ENCODE results near the gene G0S2.

G0S2 gene

DNA sequence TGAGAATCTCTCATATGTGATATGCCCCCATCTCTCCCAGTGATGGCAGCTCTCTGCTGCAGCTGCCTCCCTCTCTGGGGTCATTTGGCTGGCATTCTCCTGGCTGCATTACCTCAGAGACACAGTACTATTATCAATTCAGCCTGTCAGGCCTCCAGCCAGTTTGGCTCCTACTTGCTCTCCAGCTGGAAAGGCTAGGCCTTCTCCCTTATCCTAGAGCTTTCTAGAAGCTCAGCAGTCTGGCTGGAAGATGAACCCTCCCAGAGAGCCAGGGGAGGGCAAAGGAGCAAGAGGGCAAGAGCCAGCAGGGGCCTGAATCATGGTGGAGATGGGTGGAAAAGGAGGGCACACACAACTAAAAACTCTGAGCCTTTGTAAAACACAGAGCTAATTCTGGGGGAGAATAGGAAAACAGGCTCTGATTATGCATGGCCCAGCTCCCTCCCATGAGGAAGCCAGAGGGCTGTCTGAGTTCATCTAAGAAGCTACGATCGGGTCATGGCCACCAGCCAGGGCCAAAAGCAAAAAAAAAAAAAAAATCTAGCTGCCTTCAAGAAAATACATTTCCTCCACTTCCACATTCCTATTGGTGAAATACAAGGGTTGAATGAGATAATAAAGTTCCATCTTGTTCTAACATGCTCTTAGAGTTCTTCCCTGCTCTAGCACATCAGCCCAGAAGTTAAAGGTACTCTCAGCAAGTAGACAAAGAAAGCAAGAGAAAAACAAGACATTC is 31.8 kb upstream of the G0S2 start:
- Histone ChIP-seq H2BK120ac (ENCODE audit: low read depth, low read length) (peak overlapping the region; percentile 9), H4K8ac (ENCODE audit: low read length) (peak overlapping the region; percentile 60), H3K27ac (ENCODE audit: low read length, poor library complexity, severe bottlenecking) (no peak overlapping the region), H3K4ac (ENCODE audit: low read depth in 1 of 2, low read length in 2 of 2) (peak overlapping the region; percentile 15 to 94), H3K4me3 (ENCODE audit: insufficient read depth in 1 of 2, low read depth in 1 of 2, low read length in 2 of 2) (no peak overlapping the region), H2AFZ (ENCODE audit: low read depth, low read length) (no peak overlapping the region), H3K27me3 (ENCODE audit: control insufficient read depth in 1 of 2, insufficient read depth in 1 of 2, low read length in 2 of 2) (no peaks in the 10 kb centered on the region), H3K14ac (ENCODE audit: low read length in 2 of 2) (no peak overlapping the region), H2BK15ac (ENCODE audit: low read depth, poor library complexity, severe bottlenecking) (no peak overlapping the region), H3K9ac (ENCODE audit: low read length) (peak overlapping the region; percentile 10), H2BK12ac (ENCODE audit: low read length in 2 of 2) (peak overlapping the region; percentile 61 to 76), H3K36me3 (ENCODE audit: control insufficient read depth in 1 of 2, insufficient read depth in 2 of 2, low read depth in 1 of 2, low read length in 2 of 2) (no peaks in the 10 kb centered on the region), H3K23ac (ENCODE audit: low read length in 2 of 2) (no peak overlapping the region), H2BK5ac (ENCODE audit: low read depth, low read length, poor library complexity, severe bottlenecking) (no peak overlapping the region), H3K18ac (ENCODE audit: low read depth in 1 of 2, low read length in 2 of 2) (peak overlapping the region; percentile 19 to 91), H4K91ac (ENCODE audit: low read length) (no peak overlapping the region), H3K4me1 (ENCODE audit: control insufficient read depth, insufficient read depth, low read depth, low read length) (peaks cover 21% of the 10 kb centered on the region), H3K79me1 (replicated peaks; ENCODE audit: low read length, poor library complexity, severe bottlenecking) (peaks cover 4% of the 10 kb centered on the region), H3K4me2 (ENCODE audit: low read length, poor library complexity, severe bottlenecking) (no peak overlapping the region), H2AK5ac (ENCODE audit: low read length, severe bottlenecking) (no peak overlapping the region), H3K9me3 (ENCODE audit: control insufficient read depth, low read length) (no peaks in the 10 kb centered on the region)
- WGBS, result no CpG with 5 or more reads among the region's 2 CpGs
- no peak for DNase-seq

DNA sequence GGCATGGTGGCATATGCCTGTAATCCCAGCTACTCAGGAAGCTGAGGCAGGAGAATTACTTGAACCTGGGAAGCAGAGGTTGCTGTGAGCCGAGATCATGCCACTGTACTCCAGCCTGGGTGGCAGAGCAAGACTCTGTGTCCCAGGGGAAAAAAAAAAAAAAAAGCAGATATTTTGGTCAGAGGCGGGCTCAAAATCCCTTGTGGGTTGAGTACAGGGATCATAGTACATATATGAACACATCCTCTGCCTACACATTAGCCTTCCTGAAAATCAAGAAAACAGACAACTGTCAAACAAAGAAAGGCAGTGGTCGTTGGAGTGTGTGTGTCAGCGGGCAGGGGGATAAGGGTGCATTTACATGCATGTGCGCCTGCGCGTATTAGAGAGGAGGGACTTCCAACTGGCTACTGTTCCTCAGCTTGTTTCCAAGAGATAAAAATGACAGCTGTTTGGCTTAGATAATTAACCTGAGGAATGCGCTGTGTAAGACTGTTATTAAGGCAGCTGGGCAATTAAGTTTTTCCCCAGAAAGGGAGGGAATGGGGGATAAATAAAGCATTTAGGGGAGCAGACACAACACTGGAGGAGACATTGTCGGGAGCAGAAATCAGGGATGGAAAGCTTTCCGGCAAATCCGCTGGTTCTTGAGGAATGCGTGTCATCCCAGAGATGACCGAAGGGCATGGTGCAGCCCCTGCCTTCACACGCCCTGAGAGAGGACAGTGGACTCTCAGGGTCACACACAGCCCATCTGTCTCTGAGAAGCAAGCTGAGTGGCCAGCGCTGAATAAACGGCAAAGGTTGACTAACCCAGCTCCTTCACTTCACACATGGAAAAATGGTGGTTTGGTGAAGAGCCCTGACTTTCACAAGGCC is 29.4 kb upstream of the G0S2 start:
- H3K79me1 ChIP-seq (replicated peaks; ENCODE audit: low read length, poor library complexity, severe bottlenecking), result peaks cover 4% of the 10 kb centered on the region
- no peaks in the 10 kb centered on the region for H3K9me3 ChIP-seq (ENCODE audit: control insufficient read depth, low read length)
- peak overlapping the region; percentile 45 for H4K8ac ChIP-seq (ENCODE audit: low read length)
- H3K4me1 ChIP-seq (ENCODE audit: control insufficient read depth, insufficient read depth, low read depth, low read length), result peaks cover 35% of the 10 kb centered on the region
- peak overlapping the region; percentile 41 to 96 for H2BK12ac ChIP-seq (ENCODE audit: low read length in 2 of 2)
- peak overlapping the region; percentile 22 for H4K91ac ChIP-seq (ENCODE audit: low read length)
- H2AFZ ChIP-seq (ENCODE audit: low read depth, low read length), result no peak overlapping the region
- no peak overlapping the region for H3K23ac ChIP-seq (ENCODE audit: low read length in 2 of 2)
- no peaks in the 10 kb centered on the region for H3K27me3 ChIP-seq (ENCODE audit: control insufficient read depth in 1 of 2, insufficient read depth in 1 of 2, low read length in 2 of 2)
- H2BK5ac ChIP-seq (ENCODE audit: low read depth, low read length, poor library complexity, severe bottlenecking), result no peak overlapping the region
- no peak overlapping the region for H3K4me2 ChIP-seq (ENCODE audit: low read length, poor library complexity, severe bottlenecking)
- no peak overlapping the region for H3K27ac ChIP-seq (ENCODE audit: low read length, poor library complexity, severe bottlenecking)
- H3K4ac ChIP-seq (ENCODE audit: low read depth in 1 of 2, low read length in 2 of 2), result peak overlapping the region; percentile 52 to 73
- peak overlapping the region; percentile 40 to 77 for H3K18ac ChIP-seq (ENCODE audit: low read depth in 1 of 2, low read length in 2 of 2)
- H3K36me3 ChIP-seq (ENCODE audit: control insufficient read depth in 1 of 2, insufficient read depth in 2 of 2, low read depth in 1 of 2, low read length in 2 of 2), result no peaks in the 10 kb centered on the region
- peak overlapping the region in 1 of 2 experiments; percentile 76 for H3K14ac ChIP-seq (ENCODE audit: low read length in 2 of 2)
- H2BK15ac ChIP-seq (ENCODE audit: low read depth, poor library complexity, severe bottlenecking), result peak overlapping the region; percentile 6
- no peak overlapping the region for H2AK5ac ChIP-seq (ENCODE audit: low read length, severe bottlenecking)
- WGBS, result 67% methylated on average over 15 of the region's 16 CpGs
- peak; percentile 50 for DNase-seq
- no peak overlapping the region for H2BK120ac ChIP-seq (ENCODE audit: low read depth, low read length)
- no peak overlapping the region for H3K4me3 ChIP-seq (ENCODE audit: insufficient read depth in 1 of 2, low read depth in 1 of 2, low read length in 2 of 2)
- no peak overlapping the region for H3K9ac ChIP-seq (ENCODE audit: low read length)

GRCh38 chr1:209646558-209646957 is 28.7 kb upstream of the G0S2 start:
- peaks cover 41% of the 10 kb centered on the region for H3K4me1 ChIP-seq (ENCODE audit: control insufficient read depth, insufficient read depth, low read depth, low read length)
- H3K4me2 ChIP-seq (ENCODE audit: low read length, poor library complexity, severe bottlenecking), result no peak overlapping the region
- H4K8ac ChIP-seq (ENCODE audit: low read length), result peak overlapping the region; percentile 27
- peak overlapping the region; percentile 22 for H4K91ac ChIP-seq (ENCODE audit: low read length)
- H2BK12ac ChIP-seq (ENCODE audit: low read length in 2 of 2), result peak overlapping the region; percentile 41 to 82
- H3K18ac ChIP-seq (ENCODE audit: low read depth in 1 of 2, low read length in 2 of 2), result peak overlapping the region; percentile 77 to 85
- H2AK5ac ChIP-seq (ENCODE audit: low read length, severe bottlenecking), result no peak overlapping the region
- peak overlapping the region in 1 of 2 experiments; percentile 6 for H3K14ac ChIP-seq (ENCODE audit: low read length in 2 of 2)
- H3K27ac ChIP-seq (ENCODE audit: low read length, poor library complexity, severe bottlenecking), result no peak overlapping the region
- H3K9me3 ChIP-seq (ENCODE audit: control insufficient read depth, low read length), result no peaks in the 10 kb centered on the region
- H2BK120ac ChIP-seq (ENCODE audit: low read depth, low read length), result no peak overlapping the region
- no peaks in the 10 kb centered on the region for H3K27me3 ChIP-seq (ENCODE audit: control insufficient read depth in 1 of 2, insufficient read depth in 1 of 2, low read length in 2 of 2)
- no peak overlapping the region for H3K9ac ChIP-seq (ENCODE audit: low read length)
- no peaks in the 10 kb centered on the region for H3K36me3 ChIP-seq (ENCODE audit: control insufficient read depth in 1 of 2, insufficient read depth in 2 of 2, low read depth in 1 of 2, low read length in 2 of 2)
- DNase-seq, result peak; percentile 72
- peak overlapping the region; percentile 71 to 73 for H3K4ac ChIP-seq (ENCODE audit: low read depth in 1 of 2, low read length in 2 of 2)
- H3K4me3 ChIP-seq (ENCODE audit: insufficient read depth in 1 of 2, low read depth in 1 of 2, low read length in 2 of 2), result peak overlapping the region in 1 of 2 experiments; percentile 26
- no peak overlapping the region for H3K23ac ChIP-seq (ENCODE audit: low read length in 2 of 2)
- no peak overlapping the region for H2BK5ac ChIP-seq (ENCODE audit: low read depth, low read length, poor library complexity, severe bottlenecking)
- peaks cover 4% of the 10 kb centered on the region for H3K79me1 ChIP-seq (replicated peaks; ENCODE audit: low read length, poor library complexity, severe bottlenecking)
- peak overlapping the region; percentile 6 for H2BK15ac ChIP-seq (ENCODE audit: low read depth, poor library complexity, severe bottlenecking)
- H2AFZ ChIP-seq (ENCODE audit: low read depth, low read length), result no peak overlapping the region
- 77% methylated on average over 5 of the region's 5 CpGs for WGBS

DNA sequence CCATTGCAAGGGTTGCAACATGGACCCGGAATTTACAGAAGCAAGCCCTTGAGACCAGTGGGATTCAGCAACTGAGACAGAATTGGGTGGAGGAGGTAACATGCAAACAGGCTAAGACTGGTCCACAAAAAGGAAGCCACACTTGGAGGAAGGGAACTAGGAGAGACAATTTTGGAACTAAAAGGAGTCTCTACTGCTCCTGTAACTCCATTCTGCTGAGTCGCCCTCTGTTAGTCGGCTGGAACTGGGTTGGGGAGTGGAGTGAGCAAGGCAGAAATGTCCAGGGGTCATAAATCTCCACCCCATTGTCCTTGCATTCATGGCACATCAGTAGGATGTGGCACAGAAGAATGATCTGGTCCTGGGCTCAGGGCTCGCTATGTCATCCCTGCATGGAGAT is 28.1 kb upstream of the G0S2 start:
- peak overlapping the region; percentile 34 to 82 for H2BK12ac ChIP-seq (ENCODE audit: low read length in 2 of 2)
- no peaks in the 10 kb centered on the region for H3K9me3 ChIP-seq (ENCODE audit: control insufficient read depth, low read length)
- peak overlapping the region; percentile 81 for H4K91ac ChIP-seq (ENCODE audit: low read length)
- H3K36me3 ChIP-seq (ENCODE audit: control insufficient read depth in 1 of 2, insufficient read depth in 2 of 2, low read depth in 1 of 2, low read length in 2 of 2), result no peaks in the 10 kb centered on the region
- H3K4me1 ChIP-seq (ENCODE audit: control insufficient read depth, insufficient read depth, low read depth, low read length), result peaks cover 42% of the 10 kb centered on the region
- peak overlapping the region in 1 of 2 experiments; percentile 26 for H3K4me3 ChIP-seq (ENCODE audit: insufficient read depth in 1 of 2, low read depth in 1 of 2, low read length in 2 of 2)
- no peak overlapping the region for H3K27ac ChIP-seq (ENCODE audit: low read length, poor library complexity, severe bottlenecking)
- H3K14ac ChIP-seq (ENCODE audit: low read length in 2 of 2), result peak overlapping the region in 1 of 2 experiments; percentile 73
- DNase-seq, result no peak
- H3K18ac ChIP-seq (ENCODE audit: low read depth in 1 of 2, low read length in 2 of 2), result peak overlapping the region; percentile 65 to 85
- peak overlapping the region; percentile 11 for H2BK120ac ChIP-seq (ENCODE audit: low read depth, low read length)
- H3K79me1 ChIP-seq (replicated peaks; ENCODE audit: low read length, poor library complexity, severe bottlenecking), result peaks cover 4% of the 10 kb centered on the region
- H2AK5ac ChIP-seq (ENCODE audit: low read length, severe bottlenecking), result peak overlapping the region; percentile 29
- H2AFZ ChIP-seq (ENCODE audit: low read depth, low read length), result no peak overlapping the region
- peak overlapping the region; percentile 37 to 71 for H3K4ac ChIP-seq (ENCODE audit: low read depth in 1 of 2, low read length in 2 of 2)
- H3K4me2 ChIP-seq (ENCODE audit: low read length, poor library complexity, severe bottlenecking), result no peak overlapping the region
- no peaks in the 10 kb centered on the region for H3K27me3 ChIP-seq (ENCODE audit: control insufficient read depth in 1 of 2, insufficient read depth in 1 of 2, low read length in 2 of 2)
- H2BK5ac ChIP-seq (ENCODE audit: low read depth, low read length, poor library complexity, severe bottlenecking), result no peak overlapping the region
- no peak overlapping the region for H3K23ac ChIP-seq (ENCODE audit: low read length in 2 of 2)
- WGBS, result 70% methylated on average over 4 of the region's 4 CpGs
- no peak overlapping the region for H2BK15ac ChIP-seq (ENCODE audit: low read depth, poor library complexity, severe bottlenecking)
- H3K9ac ChIP-seq (ENCODE audit: low read length), result no peak overlapping the region
- H4K8ac ChIP-seq (ENCODE audit: low read length), result peak overlapping the region; percentile 52

Data from mesenchymal stem cell (in vitro differentiated cells and primary cell).